Skeletal muscle cell (primary cell): ENCODE data around the gene METTL21C.

Experiments used
- DNase-seq: peaks from one replicate; pipeline ENCODE4 v3.0.0-alpha.2; 2010; ENCODE audit warnings: low read depth
- H3K4me3 ChIP-seq: 2 replicates; pipeline ENCODE4 v1.5.1; 2011; ENCODE audit warnings: low read depth, mild to moderate bottlenecking, control low read depth, low read length, moderate library complexity

METTL21C gene

GRCh38 chr13:102694937-102695336 lies at the start of gene METTL21C:
METTL21C (minus strand) TSS chr13:102695044; CDS start chr13:102694498, 546 bp downstream.
- DNase-seq: no peak

DNA sequence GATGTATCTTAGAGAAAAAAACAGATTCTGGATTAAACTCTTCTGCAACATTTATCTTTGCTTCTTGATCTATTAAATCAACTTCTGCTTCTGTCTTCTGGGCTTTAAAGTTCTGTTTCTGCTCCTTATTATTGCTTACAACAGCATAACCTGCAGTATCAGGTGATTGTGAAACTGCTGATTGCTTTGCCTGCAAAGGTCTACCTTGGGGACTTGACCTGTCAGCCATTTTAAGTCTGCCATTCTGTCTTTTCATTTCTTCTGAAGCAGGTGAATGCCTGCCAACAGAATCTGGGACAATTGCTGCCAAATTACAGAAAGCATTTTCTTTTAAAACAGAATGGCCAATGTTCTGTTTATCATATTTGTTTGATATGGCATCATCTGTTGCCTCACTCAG lies 47.7 kb upstream of the METTL21C start:
- no peak for DNase-seq
- no peak overlapping the region for H3K4me3 ChIP-seq

More at GRCh38 chr13:102694937-102695336, at the start of gene METTL21C:
- H3K4me3 ChIP-seq: no peak within 1 kb of the TSS

GRCh38 chr13:102742101-102742500 lies 47.3 kb upstream of the METTL21C start:
- H3K4me3 ChIP-seq: no peak overlapping the region
- no peak for DNase-seq

- no peak overlapping the region for H3K4me3 ChIP-seq
- no peak for DNase-seq
Observed at GRCh38 chr13:102729560-102730270, 34.9 kb upstream of the METTL21C start.

DNA sequence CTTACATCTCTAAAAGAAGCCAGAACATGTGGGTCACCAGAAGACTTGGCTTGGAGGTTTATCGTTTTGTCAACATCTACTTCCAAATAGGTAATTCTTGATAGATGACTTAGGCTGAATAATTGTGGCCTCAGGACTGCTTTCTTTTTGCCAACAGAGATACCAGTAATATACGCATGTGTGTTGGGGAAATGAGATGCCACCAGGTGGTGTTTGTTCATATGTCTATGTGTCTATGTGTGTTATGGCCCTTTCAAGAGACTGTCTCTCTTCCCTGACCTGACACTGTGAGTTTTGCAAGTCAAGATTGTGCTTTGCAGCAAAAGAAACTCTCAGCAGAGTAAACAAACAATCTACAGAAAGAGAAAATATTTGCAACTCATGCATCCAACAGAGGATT lies 31.6 kb upstream of the METTL21C start:
- no peak overlapping the region for H3K4me3 ChIP-seq
- DNase-seq: no peak

DNA sequence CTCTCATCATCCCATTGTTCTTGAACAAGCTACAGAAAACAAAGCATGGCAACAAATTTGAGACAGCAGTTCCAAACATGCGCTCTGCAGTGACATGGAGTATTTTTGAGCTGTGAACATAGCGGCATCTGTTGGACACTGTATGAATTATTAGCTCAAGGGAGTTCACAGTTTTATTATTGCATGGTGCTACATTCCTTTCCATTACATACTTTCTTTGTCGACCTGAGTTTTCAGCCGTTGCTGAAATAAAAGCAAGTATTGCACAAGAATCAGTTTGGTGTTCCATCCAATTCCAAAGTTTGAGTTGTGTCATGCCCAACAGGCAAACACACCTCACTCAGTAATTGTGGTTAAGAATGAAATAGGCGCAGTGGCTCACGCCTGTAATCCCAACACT lies 30.1 kb upstream of the METTL21C start:
- no peak overlapping the region for H3K4me3 ChIP-seq
- DNase-seq: no peak

DNA sequence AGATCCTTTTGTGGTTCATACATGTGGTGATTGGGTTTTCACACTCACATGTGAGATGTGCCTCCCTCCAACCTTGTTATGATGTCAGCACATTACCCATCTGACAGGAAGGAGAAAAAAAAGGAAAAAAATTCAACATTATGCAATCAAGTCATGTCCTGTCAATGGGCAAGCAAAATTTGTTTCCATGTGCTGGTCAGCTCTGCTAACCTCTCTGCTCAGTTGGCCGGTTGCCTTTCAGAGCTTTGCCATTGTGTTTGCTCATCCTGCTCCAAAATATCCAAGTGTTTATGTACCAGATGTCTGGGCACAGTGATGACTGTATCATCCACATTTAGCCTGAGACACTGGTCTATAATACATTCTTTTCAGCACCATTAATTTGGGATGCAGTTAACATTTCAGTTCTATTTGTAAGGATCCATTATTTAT lies 27.0 kb upstream of the METTL21C start:
- peak; percentile 65 for DNase-seq

DNA sequence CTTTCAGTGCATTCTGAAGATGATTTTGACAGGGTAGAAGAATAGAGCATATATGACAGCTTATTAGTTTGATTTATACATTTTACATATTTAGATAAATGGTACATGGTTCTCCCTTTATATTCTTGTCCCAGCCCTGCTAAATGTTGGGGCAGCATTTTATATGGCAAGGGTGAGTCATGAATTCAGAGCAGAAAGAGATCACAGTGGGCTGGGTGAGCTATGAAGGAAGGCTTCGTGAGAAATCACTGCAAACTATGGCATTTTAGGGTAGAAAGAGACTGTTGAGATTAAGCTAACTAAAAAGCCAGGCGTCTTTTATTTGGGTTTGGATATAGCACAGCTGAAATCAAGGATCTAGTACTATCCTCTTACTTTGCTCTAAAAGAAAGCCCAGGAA lies 23.9 kb upstream of the METTL21C start:
- H3K4me3 ChIP-seq: no peak overlapping the region
- DNase-seq: no peak

More for the DNA sequence above, 27.0 kb upstream of the METTL21C start:
- H3K4me3 ChIP-seq: no peak overlapping the region

DNA sequence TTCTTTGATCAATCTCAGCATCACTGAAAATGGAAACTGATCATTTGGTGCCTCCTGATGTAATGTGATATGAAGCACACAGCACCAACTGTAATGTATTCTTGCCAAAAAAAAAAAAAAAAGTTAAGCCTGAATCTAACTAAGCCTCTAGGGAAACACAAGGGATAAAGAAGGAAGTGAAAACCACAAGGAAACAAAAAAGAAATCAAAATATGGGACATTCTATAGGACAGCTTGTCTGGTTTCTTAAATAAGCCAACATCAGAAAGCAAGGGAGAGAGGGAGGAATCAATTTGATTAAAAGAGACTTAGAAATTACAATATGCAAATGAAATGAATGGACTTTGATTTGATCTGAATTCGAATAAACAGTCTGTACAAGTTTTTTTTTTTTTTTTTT lies 20.6 kb upstream of the METTL21C start:
- no peak for DNase-seq
- H3K4me3 ChIP-seq: no peak overlapping the region

DNA sequence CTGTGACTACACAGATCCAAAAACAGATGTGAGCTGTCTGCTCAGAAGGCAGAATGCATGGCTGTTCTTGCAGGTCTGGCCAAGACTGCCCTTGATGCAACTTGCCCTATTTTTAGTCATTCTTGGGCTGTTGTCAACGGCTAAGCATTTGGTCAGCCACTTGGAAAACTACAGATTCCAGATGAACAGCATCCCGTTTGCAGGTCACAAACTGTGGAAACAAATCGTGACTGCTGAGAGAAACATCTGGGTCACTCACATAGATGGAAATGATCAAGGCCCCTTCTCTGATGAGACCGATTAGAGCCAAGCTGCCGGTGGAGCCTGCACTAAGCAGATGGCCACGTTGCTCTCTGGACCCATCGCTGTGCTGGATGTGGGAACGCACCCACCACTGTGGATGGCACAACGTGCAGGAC lies 15.4 kb upstream of the METTL21C start:
- DNase-seq: no peak
- H3K4me3 ChIP-seq: no peak overlapping the region

- DNase-seq: no peak
- H3K4me3 ChIP-seq: no peak overlapping the region
Observed at GRCh38 chr13:102709536-102709935, 14.7 kb upstream of the METTL21C start.

GRCh38 chr13:102708991-102709390 lies 14.1 kb upstream of the METTL21C start:
- no peak for DNase-seq

DNA sequence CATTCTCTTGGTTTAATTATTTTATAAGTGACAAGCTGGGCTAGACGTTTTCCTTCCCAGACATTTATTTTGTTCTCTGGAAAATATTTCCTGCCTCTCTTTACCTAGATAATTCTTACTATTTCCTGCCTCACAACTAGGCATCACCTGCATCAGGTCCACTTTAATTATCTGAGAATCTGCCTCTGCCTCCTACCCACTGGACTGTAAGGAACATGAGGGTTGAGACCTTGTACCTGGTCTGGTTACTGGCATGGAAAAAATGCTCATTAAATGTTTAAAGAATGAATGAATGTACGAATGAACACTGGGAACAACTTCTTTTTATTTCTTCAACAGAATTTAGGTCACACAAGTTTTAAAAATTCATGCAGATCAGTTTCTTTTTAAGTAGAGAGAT lies 13.4 kb upstream of the METTL21C start:
- no peak overlapping the region for H3K4me3 ChIP-seq
- no peak for DNase-seq

More at GRCh38 chr13:102708991-102709390, 14.1 kb upstream of the METTL21C start:
- H3K4me3 ChIP-seq: no peak overlapping the region

DNA sequence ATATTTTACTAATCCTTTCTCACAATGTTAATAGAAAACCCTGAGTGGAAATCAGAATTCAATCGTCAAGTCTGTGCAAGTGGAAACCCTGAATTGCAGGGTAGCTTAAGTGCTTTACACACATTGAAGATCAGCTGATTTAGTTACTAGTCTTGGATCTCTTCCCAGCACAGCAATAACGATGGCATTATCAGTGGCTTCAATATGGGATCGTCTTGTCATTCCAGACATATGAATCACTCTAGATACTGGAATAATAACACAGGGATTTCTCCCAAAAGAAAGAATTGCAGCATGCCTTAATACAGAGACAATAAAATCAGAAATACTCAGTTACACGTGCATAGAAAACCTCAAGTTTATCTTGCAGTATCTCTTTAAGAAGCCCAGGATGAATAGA lies 12.6 kb upstream of the METTL21C start:
- no peak overlapping the region for H3K4me3 ChIP-seq
- peak; percentile 94 for DNase-seq

DNA sequence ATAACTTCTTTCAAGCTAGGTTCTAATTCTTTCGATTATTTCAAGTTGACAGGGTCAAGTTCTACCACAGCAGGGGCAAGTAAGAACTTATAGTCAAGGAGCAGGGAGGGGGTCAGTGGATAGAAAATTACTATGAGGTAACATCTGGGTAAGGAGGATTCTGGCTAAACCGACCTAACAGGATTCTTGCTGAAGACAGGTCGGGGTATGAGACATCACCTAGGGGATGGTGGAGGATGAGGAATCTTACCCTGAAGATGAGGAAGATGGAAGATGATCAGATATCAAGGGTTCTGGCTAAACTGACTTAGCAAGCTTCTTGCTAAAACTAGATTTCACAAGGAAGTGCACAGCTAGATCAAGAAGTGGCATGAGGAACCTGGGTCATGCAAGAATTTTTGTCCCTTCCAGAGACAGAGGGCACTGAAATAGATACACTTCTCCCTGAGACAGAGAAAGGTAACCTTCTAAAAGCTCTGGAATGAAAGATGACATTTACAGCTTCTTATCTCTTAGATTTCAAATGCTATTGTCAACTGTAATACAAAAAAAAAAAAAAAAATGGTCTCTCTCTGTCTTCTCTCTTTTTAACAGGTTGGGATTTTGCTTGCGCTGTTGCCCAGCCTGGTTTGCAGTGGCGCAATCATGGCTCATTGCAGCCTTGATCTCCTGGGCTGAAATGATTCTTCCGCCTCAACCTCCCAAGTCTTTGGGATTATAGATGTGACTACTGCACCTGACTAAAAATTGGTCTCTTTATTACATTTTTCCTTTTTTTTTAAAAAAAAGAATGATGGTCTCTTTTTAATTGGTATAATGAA lies 9.6 kb upstream of the METTL21C start:
- no peak for DNase-seq
- H3K4me3 ChIP-seq: no peak overlapping the region

DNA sequence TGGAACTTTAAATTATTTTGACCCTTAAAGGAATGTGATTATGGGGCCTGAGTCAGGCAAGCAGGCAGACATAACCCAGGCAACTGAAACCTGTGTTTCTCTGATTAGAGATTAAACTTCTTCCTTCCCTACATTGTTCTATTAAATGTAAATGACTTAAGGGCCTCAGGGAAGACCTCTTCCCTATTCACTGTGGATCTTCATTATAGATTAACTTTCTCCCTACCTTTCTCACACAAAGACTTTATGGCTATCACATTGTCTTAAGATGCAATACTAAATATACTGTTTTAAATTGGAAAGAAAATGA lies 8.8 kb upstream of the METTL21C start:
- no peak overlapping the region for H3K4me3 ChIP-seq
- DNase-seq: no peak

DNA sequence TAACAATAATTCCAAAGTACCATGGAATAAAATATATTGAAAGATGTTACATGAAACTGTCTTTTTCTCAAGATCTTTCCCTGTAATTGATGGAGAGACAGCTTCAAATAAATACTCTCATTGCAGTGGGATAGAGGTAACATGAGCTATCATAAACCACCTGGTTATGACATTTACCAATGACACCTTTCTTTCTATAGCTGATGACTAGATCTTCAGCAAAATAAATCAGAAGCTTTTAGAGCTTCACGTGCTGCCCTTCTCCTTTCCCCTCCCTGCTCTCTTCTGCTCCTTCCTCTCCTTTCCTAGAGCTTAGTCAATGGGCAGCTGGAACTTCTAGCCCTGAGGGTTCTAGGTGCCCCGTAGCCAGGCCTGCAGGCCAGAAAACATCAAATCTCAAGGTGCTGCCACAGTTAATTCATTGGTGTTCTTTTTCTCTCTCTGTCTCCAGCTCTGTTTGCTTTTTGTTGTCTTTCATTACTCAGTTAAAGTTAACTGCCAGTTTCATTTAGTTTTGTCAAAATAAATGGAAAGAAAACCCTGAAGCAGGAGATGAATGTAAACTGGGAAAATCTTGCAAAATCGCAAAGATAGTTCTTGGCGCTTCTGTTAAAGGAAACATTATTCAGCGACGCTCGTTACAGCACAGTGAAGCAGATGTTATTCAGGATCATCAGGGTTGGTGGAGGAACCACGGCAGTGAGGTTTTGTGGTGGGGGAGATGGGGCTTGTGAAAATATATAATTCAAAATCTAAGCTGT lies 8.3 kb upstream of the METTL21C start:
- H3K4me3 ChIP-seq: no peak overlapping the region
- DNase-seq: no peak

DNA sequence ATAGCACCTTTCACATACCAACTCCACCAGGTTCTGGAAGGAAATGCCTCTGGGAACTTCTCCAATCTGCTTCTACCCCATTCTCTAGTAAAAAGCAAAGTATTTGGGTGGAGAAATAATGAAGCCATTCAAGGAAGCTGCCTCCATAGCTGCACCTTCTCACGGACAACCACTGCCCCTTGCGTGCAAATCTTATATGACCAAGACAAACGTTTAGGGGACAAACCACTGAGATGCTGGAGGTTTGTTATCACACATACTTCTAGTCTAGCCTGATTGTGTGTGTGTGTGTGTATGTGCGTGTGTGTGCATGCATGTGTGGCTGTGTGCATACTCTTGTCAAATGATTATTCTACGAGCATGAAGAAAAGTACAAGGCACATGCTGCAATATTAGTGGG lies 6.5 kb upstream of the METTL21C start:
- H3K4me3 ChIP-seq: no peak overlapping the region
- no peak for DNase-seq

DNA sequence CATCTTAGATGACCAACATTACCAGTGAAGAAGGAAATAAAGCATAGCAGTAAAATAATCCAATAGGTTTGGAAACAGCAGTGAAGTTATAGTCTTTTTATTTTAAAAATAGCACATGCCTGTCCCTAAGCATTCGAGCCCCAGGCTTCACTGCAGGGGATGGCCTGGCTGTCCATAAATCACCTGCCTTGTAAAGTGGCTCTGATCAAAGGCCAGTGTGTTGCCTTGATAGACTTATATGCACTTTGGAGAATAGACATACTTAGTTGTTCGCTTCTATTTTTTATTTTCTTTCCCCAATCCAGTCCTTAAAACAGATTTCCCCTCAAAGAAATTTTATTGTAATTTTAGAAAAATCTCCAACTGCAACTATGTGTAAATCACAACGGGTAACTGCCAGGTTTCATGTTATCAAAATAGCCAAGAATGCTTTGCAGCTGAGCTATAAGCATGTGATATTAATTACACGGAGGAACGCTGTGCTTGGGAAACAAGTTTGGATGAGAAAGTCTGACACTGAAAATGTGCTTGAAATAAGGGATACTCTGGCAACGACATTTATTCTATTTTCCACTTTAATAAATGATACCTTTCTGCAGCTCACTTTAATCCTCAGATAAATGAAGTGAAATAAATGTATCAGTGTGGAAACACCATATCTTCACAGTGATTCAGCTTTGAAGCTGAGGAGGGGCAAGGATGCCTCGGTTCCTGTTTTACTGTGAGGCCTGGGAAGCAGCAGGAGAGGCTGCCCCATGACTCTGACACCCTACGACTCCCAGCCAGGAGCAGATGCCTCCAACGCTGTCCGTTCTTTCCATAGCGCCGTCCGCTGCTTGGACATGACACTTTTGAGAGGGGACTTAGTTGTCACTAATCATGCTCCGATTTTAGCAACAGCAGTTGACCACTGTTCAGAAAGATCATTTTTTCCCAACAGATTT lies 5.5 kb upstream of the METTL21C start:
- no peak overlapping the region for H3K4me3 ChIP-seq
- no peak for DNase-seq
